Esophagus squamous epithelium (tissue), 5 donors: ENCODE results near the gene KBTBD12. TPM values are rescaled to one million over a fixed set of nuclear protein-coding genes. Genes with fewer than 3 reads are reported as not detected.
"Not testable (repeated sequence)": the region's sequence is repeated elsewhere in the genome, so short reads cannot be mapped to it uniquely, and the experiment has no call there.

Source experiments
- DNase-seq: peaks from one replicate; lab custom pipeline; 2025; lab: John Stamatoyannopoulos, UW
- H3K27ac ChIP-seq, 4 donors: fragments of 200-600 bp; sonication (generic); one replicate each; pipeline ENCODE4 v1.5.1; 2016 to 2019; ENCODE audit warnings: mild to moderate bottlenecking in 1 of 4
- H3K27me3 ChIP-seq, 4 donors: fragments of 200-600 bp; sonication (generic); 1 replicate in 3 of 4; 2 replicates in 1 of 4; pipeline versions ENCODE4 v1.5.1 to v1.6.0; 2017 to 2021; ENCODE audit warnings: antibody characterized with exemption in 1 of 4
- H3K36me3 ChIP-seq, 3 donors: fragments of 200-600 bp; sonication (generic); one replicate each; pipeline ENCODE4 v1.5.1; 2016 to 2019
- H3K4me1 ChIP-seq, 3 donors: fragments of 200-600 bp; sonication (generic); one replicate each; pipeline ENCODE4 v1.5.1; 2017 to 2019
- H3K4me3 ChIP-seq, 4 donors: fragments of 200-600 bp; sonication (generic); 1 replicate in 3 of 4; 2 replicates in 1 of 4; pipeline ENCODE4 v1.5.1; 2016 to 2019; ENCODE audit warnings: mild to moderate bottlenecking in 2 of 4, moderate library complexity in 1 of 4
- H3K9me3 ChIP-seq, 3 donors: fragments of 200-600 bp; sonication (generic); one replicate each; pipeline ENCODE4 v1.5.1; 2016 to 2019
- POLR2A ChIP-seq, 4 donors: fragments of 450-650 bp; IDR thresholded peaks; one replicate each; pipeline ENCODE4 v1.6.1; 2017; ENCODE audit warnings: antibody characterized with exemption in 4 of 4, mild to moderate bottlenecking in 4 of 4, moderate library complexity in 3 of 4
- WGBS, 2 donors: methylation state at CpG; one replicate each; pipeline ENCODE4 v1.1.5; 2018; 5-methylcytosine and 5-hydroxymethylcytosine counted together
- intact Hi-C: fragments of 100-400 bp; cut with DNase I; formaldehyde crosslinking; loops from one replicate; pipeline ENCODE4 v1.15.0; 2022
- total RNA-seq, 4 donors: library from RNA; depleted of rRNA; stranded (reverse); fragments of >200 nt; gene quantifications; one replicate each; pipeline ENCODE4 v1.1.0, GENCODE V29; 2016
- TF ChIP-seq, protein P1 (sequence below), 6 experiments: fragments of 450-650 bp in 4 of 6; fragments of 200-600 bp in 2 of 6; sonication (generic) in 2 of 6; IDR thresholded peaks; one replicate each; pipeline ENCODE4 v1.5.1; 2016 to 2019; ENCODE audit warnings: antibody characterized with exemption in 6 of 6, mild to moderate bottlenecking in 4 of 6, moderate library complexity in 4 of 6
- donor health status: DM: yes; HTN: yes; CAD: no.

Gene KBTBD12
- total RNA-seq, 4 donors from 2014 or later, result 0.38 TPM; not detected in 2

DNA sequence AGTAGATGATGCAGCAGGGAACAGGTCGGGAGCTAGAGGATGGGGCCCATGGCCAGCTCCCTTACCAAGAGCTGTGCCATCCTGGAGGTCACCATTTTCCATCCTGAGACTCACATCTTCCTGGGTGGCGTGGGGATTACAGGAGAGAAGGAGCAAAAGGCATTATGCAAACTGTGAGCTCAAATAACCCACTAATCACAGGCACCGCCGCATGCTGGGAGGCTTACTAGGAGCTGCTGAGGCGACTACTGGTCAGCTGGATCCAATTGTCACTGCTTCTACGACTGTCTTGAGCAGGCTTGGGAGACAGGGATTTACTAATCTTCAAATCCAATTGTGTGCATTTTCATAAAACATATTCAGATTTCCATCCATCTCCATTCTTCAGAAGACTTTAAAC is 12.5 kb upstream of the KBTBD12 start:
- intact Hi-C loops, result no loop called here
- TF ChIP-seq, protein P1, sequence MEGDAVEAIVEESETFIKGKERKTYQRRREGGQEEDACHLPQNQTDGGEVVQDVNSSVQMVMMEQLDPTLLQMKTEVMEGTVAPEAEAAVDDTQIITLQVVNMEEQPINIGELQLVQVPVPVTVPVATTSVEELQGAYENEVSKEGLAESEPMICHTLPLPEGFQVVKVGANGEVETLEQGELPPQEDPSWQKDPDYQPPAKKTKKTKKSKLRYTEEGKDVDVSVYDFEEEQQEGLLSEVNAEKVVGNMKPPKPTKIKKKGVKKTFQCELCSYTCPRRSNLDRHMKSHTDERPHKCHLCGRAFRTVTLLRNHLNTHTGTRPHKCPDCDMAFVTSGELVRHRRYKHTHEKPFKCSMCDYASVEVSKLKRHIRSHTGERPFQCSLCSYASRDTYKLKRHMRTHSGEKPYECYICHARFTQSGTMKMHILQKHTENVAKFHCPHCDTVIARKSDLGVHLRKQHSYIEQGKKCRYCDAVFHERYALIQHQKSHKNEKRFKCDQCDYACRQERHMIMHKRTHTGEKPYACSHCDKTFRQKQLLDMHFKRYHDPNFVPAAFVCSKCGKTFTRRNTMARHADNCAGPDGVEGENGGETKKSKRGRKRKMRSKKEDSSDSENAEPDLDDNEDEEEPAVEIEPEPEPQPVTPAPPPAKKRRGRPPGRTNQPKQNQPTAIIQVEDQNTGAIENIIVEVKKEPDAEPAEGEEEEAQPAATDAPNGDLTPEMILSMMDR (IDR thresholded peaks at IDR 0.05), result no peak
- no peak for TF ChIP-seq POLR2A (IDR thresholded peaks at IDR 0.05)
- H3K9me3 ChIP-seq, result no peaks in the 10 kb centered on the region
- WGBS, 2 donors, result 61 to 67% methylated on average over 6 of the region's 6 CpGs
- no peaks in the 10 kb centered on the region for H3K4me1 ChIP-seq
- no peak for DNase-seq
- no peak overlapping the region for H3K27ac ChIP-seq
- no peaks in the 10 kb centered on the region for H3K36me3 ChIP-seq
- no peak overlapping the region for H3K4me3 ChIP-seq
- peaks cover 0 to 10% (median 0%) of the 10 kb centered on the region in 4 donors for H3K27me3 ChIP-seq

DNA sequence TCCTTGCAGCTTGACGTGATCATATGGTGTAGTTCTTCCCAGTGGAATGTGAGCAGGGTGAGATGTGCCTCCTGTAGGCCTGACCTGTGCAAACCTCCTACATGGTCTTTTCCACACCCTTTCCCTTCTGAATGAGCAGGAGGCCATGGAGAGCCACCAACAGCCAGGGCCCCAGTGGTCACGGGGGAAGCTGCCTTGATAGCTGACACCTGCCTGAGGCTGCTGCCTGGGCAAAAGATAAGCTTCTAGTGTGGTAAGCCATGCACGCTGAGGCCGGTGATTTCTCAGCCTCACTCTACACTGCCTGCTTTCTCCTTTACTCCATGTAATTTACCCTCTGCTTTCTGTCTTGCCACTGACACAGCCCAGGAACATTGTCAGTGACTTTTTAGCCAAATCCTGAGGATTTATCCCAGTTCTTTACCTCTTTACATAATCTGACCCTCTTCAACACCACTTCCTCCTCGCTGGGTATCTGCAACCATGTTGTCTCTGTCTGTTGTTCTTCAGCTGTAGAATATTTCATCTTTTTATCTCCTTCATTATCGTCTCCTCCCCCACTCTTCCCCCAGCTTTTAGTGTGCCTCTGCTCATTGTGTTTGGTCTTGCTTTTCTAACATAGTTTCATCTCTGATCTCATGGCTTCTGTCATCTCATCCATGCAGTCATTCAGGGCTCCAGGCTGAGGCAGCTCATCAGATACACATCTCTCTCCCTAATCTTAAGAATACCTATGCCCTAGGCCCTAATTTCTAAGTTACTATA is 11.2 kb upstream of the KBTBD12 start:
- TF ChIP-seq, protein P1 (IDR thresholded peaks at IDR 0.05), result no peak
- no peak for TF ChIP-seq POLR2A (IDR thresholded peaks at IDR 0.05)
- Histone ChIP-seq H3K36me3 (no peaks in the 10 kb centered on the region), H3K4me3 (no peak overlapping the region), H3K27me3 (peaks cover 0 to 10% (median 0%) of the 10 kb centered on the region in 4 donors), H3K4me1 (no peaks in the 10 kb centered on the region), H3K9me3 (no peaks in the 10 kb centered on the region), H3K27ac (no peak overlapping the region)
- WGBS, 2 donors, result 80 to 85% methylated on average over 5 to 6 of the region's 6 CpGs
- no peak for DNase-seq
- intact Hi-C loops, result no loop called here

DNA sequence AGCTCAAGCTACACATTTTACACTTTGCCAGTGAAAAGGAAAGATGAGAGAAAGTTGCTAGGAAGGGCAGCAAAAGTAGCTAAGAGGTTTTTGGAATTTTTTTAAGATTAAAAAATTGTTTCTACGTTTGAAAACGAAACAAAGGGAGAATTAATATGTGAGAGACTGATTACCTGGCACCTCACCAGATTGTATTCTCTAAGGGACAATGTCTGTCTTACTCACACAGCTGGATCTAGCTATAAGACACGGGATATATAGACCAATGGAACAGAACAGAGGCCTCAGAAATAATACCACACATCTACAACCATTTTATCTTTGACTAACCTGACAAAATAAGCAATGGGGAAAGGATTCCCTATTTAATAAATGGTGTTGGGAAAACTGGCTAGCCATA is 9.5 kb upstream of the KBTBD12 start:
- H3K27ac ChIP-seq, result no peak overlapping the region
- no peak for DNase-seq
- TF ChIP-seq POLR2A (IDR thresholded peaks at IDR 0.05), result no peak
- TF ChIP-seq, protein P1 (IDR thresholded peaks at IDR 0.05), result no peak
- WGBS, 2 donors, result 46 to 48% methylated on average over 3 of the region's 3 CpGs
- H3K9me3 ChIP-seq, result no peaks in the 10 kb centered on the region
- intact Hi-C loops, result no loop called here
- H3K36me3 ChIP-seq, result no peaks in the 10 kb centered on the region
- no peak overlapping the region for H3K4me3 ChIP-seq
- H3K27me3 ChIP-seq, result peaks cover 0 to 10% (median 0%) of the 10 kb centered on the region in 4 donors
- H3K4me1 ChIP-seq, result no peaks in the 10 kb centered on the region

DNA sequence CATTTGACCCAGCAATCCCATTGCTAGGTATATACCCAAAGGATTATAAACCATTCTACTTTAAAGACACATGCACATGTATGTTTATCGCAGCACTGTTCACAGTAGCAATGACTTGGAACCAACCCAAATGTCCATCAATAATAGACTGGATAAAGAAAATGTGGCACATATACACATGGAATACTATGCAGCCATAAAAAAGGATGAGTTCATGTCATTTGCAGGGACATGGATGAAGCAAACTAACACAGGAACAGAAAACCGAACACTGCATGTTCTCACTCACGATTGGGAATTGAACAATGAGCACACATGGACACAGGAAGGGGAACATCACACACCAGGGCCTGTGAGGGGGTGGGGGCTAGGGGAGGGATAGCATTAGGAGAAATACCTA is 8.4 kb upstream of the KBTBD12 start:
- H3K4me3 ChIP-seq, H3K9me3 ChIP-seq, DNase-seq, H3K27ac ChIP-seq, intact Hi-C loops, H3K27me3 ChIP-seq, H3K4me1 ChIP-seq, H3K36me3 ChIP-seq: not testable (repeated sequence)
- WGBS, 2 donors, result 89 to 92% methylated on average over 3 of the region's 3 CpGs

DNA sequence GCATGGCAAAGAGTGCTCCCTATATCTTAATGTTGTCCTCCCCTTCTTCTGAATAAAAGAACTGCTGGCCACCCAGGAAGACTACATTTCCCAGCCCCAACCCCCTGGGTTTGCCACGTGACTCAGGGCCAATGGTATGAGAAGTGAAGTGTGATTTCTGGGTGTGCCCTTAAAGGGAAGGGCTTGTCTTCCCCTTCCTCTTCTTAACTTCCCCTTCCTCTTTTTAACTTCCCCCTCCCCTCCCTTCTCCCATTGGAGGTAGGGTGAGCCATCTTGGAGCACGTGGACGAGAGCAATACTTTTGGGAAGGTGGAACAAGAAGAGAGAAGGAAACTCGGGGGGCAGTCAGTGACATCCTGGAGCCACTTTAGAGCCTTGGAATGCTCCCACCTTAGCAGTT is 6.8 kb upstream of the KBTBD12 start:
- H3K4me1 ChIP-seq, result peaks cover 7 to 20% (median 10%) of the 10 kb centered on the region in 3 donors
- no peaks in the 10 kb centered on the region for H3K36me3 ChIP-seq
- H3K4me3 ChIP-seq, result no peak overlapping the region
- DNase-seq, result no peak
- peaks cover 0 to 11% (median 0%) of the 10 kb centered on the region in 4 donors for H3K27me3 ChIP-seq
- intact Hi-C loops, result no loop called here
- no peak overlapping the region for H3K27ac ChIP-seq
- no peaks in the 10 kb centered on the region for H3K9me3 ChIP-seq
- TF ChIP-seq, protein P1 (IDR thresholded peaks at IDR 0.05), result no peak
- no peak for TF ChIP-seq POLR2A (IDR thresholded peaks at IDR 0.05)
- WGBS, 2 donors, result 61 to 77% methylated on average over 4 of the region's 4 CpGs
